ENCODE results near the gene ATF7. TPM values are rescaled to one million over a fixed set of nuclear protein-coding genes. Genes with fewer than 3 reads are reported as not detected.

Gene ATF7
- total and polyA plus RNA-seq, 2 of the 13 experiments (the other 11 are each of a cell fraction or from before 2014, with no cell fraction given): 9.6 to 16.2 TPM

GRCh38 chr12:53604581-53604980 is 21.6 kb downstream of the ATF7 start:
- Histone ChIP-seq H3K4me3 (replicated peaks in 1 of 3; ENCODE audit: insufficient read depth in 1 of 3, low read depth in 2 of 3, low read length in 3 of 3) (no peak overlapping the region), H2AFZ (ENCODE audit: low read length) (no peak overlapping the region), H3K4me2 (ENCODE audit: low read depth, low read length) (no peak overlapping the region), H3K27me3 (ENCODE audit: control insufficient read depth in 1 of 2, insufficient read depth in 2 of 2, low read length in 2 of 2) (no peaks in the 10 kb centered on the region), H3K27ac (ENCODE audit: extremely low read length, insufficient read depth, low read length) (no peak overlapping the region), H3K9me3 (ENCODE audit: low read length) (no peaks in the 10 kb centered on the region), H3K4me1 (ENCODE audit: insufficient read depth, low read length) (peaks cover 6% of the 10 kb centered on the region; the same call in 1 of the 2 replicates), H3K9ac (ENCODE audit: insufficient read depth, low read depth, low read length) (no peak overlapping the region), H4K20me1 (ENCODE audit: insufficient read depth, low read length) (no peaks in the 10 kb centered on the region), H3K79me2 (ENCODE audit: insufficient read depth, low read length) (peaks cover 14% of the 10 kb centered on the region), H3K36me3 (replicated peaks in 1 of 2; ENCODE audit: control insufficient read depth in 1 of 2, insufficient read depth in 2 of 2, low read length in 2 of 2) (peaks cover 0 to 11% of the 10 kb centered on the region in 2 experiments; a peak in 2 of 5 replicates)
- no peak for FAIRE-seq
- BruUV-seq (replicated peaks): no TSS peak
- ATAC-seq: no peak
- CTCF ChIA-PET (ENCODE audit: low intra/inter-chr PET ratio, low total read pairs): no interaction called here
- intact Hi-C loops (cut with micrococcal nuclease; ENCODE audit: unreplicated experiment) (no loop called here), in situ Hi-C loops (cut with HindIII; ENCODE audit: extremely low pct_ligation_motif_present, low pct_unique_long_range_greater_than_20kb) (no loop called here)
- TF ChIP-seq ZNF24 (IDR thresholded peaks at IDR 0.05) (0 out of 2 replicates have a peak, but pooled peaks have one; percentile 30), EHMT2 (IDR thresholded peaks at IDR 0.05; ENCODE audit: borderline replicate concordance, low read depth, low read length) (no peak), SRSF4 (IDR thresholded peaks at IDR 0.05; ENCODE audit: low read depth, low read length, poor library complexity, severe bottlenecking) (no peak), ZNF367 (CRISPR knock-in tag; IDR thresholded peaks at IDR 0.05; ENCODE audit: borderline replicate concordance) (no peak)
- POLR2A ChIA-PET: no interaction called here
- no peak for DNase-seq (ENCODE audit: low spot score)

DNA sequence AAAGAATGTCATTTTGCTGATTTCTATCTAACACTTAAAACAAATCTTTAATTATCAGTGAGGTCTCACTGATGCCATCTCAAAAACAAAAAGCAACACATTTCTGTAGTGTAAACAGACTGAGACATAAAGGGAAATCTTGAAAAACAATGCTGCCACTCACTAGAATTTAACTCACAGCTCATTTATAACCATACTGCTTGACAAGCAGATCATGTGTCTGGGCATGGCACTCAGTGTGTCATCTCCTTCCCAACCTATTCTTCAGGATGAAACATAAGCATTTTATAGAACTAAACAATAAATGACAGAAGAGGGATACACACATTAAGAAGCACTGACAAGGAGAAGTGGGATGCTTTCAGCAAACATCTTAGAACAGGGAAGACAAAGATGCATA is 22.4 kb downstream of the ATF7 start:
- H3K79me2 ChIP-seq (ENCODE audit: insufficient read depth, low read length): peaks cover 14% of the 10 kb centered on the region
- ChIA-PET CTCF (ENCODE audit: low intra/inter-chr PET ratio, low total read pairs) (no interaction called here), POLR2A (no interaction called here)
- no peak overlapping the region for H3K4me2 ChIP-seq (ENCODE audit: low read depth, low read length)
- H4K20me1 ChIP-seq (ENCODE audit: insufficient read depth, low read length): no peaks in the 10 kb centered on the region
- H3K27ac ChIP-seq (ENCODE audit: extremely low read length, insufficient read depth, low read length): no peak overlapping the region
- no peak for FAIRE-seq
- H3K4me3 ChIP-seq (replicated peaks in 1 of 3; ENCODE audit: insufficient read depth in 1 of 3, low read depth in 2 of 3, low read length in 3 of 3): no peak overlapping the region
- no peak for DNase-seq (ENCODE audit: low spot score)
- H3K27me3 ChIP-seq (ENCODE audit: control insufficient read depth in 1 of 2, insufficient read depth in 2 of 2, low read length in 2 of 2): no peaks in the 10 kb centered on the region
- H3K9me3 ChIP-seq (ENCODE audit: low read length): no peaks in the 10 kb centered on the region
- no peak for ATAC-seq
- H3K4me1 ChIP-seq (ENCODE audit: insufficient read depth, low read length): 0 out of 2 replicates have a peak, but pooled peaks cover under 1% of the 10 kb centered on the region
- in situ Hi-C loops (cut with HindIII; ENCODE audit: extremely low pct_ligation_motif_present, low pct_unique_long_range_greater_than_20kb): no loop called here
- no peak overlapping the region for H2AFZ ChIP-seq (ENCODE audit: low read length)
- H3K9ac ChIP-seq (ENCODE audit: insufficient read depth, low read depth, low read length): no peak overlapping the region
- BruUV-seq (replicated peaks): no TSS peak
- intact Hi-C loops (cut with micrococcal nuclease; ENCODE audit: unreplicated experiment): no loop called here
- H3K36me3 ChIP-seq (replicated peaks in 1 of 2; ENCODE audit: control insufficient read depth in 1 of 2, insufficient read depth in 2 of 2, low read length in 2 of 2): peaks cover 0 to 13% of the 10 kb centered on the region in 2 experiments; a peak in 2 of 5 replicates
- no peak for TF ChIP-seq JUND (CRISPR knock-in tag; IDR thresholded peaks at IDR 0.05)
- TF ChIP-seq, protein P1, sequence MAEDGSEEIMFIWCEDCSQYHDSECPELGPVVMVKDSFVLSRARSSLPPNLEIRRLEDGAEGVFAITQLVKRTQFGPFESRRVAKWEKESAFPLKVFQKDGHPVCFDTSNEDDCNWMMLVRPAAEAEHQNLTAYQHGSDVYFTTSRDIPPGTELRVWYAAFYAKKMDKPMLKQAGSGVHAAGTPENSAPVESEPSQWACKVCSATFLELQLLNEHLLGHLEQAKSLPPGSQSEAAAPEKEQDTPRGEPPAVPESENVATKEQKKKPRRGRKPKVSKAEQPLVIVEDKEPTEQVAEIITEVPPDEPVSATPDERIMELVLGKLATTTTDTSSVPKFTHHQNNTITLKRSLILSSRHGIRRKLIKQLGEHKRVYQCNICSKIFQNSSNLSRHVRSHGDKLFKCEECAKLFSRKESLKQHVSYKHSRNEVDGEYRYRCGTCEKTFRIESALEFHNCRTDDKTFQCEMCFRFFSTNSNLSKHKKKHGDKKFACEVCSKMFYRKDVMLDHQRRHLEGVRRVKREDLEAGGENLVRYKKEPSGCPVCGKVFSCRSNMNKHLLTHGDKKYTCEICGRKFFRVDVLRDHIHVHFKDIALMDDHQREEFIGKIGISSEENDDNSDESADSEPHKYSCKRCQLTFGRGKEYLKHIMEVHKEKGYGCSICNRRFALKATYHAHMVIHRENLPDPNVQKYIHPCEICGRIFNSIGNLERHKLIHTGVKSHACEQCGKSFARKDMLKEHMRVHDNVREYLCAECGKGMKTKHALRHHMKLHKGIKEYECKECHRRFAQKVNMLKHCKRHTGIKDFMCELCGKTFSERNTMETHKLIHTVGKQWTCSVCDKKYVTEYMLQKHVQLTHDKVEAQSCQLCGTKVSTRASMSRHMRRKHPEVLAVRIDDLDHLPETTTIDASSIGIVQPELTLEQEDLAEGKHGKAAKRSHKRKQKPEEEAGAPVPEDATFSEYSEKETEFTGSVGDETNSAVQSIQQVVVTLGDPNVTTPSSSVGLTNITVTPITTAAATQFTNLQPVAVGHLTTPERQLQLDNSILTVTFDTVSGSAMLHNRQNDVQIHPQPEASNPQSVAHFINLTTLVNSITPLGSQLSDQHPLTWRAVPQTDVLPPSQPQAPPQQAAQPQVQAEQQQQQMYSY (CRISPR knock-in tag; IDR thresholded peaks at IDR 0.05): no peak
- no peak for TF ChIP-seq ATF7-NPFF (CRISPR knock-in tag; IDR thresholded peaks at IDR 0.05; ENCODE audit: low read depth)
- TF ChIP-seq KLF16 (CRISPR knock-in tag; IDR thresholded peaks at IDR 0.05): no peak
- no peak for TF ChIP-seq MIXL1 (CRISPR knock-in tag; IDR thresholded peaks at IDR 0.05)
- no peak for TF ChIP-seq KDM3A (CRISPR knock-in tag; IDR thresholded peaks at IDR 0.05; ENCODE audit: low read depth)
- no peak for TF ChIP-seq ZNF33A (CRISPR knock-in tag; IDR thresholded peaks at IDR 0.05; ENCODE audit: borderline replicate concordance)
- TF ChIP-seq NR1H2 (CRISPR knock-in tag; IDR thresholded peaks at IDR 0.05; ENCODE audit: borderline replicate concordance, low read depth): no peak
- no peak for TF ChIP-seq ZNF484 (CRISPR knock-in tag; IDR thresholded peaks at IDR 0.05; ENCODE audit: borderline replicate concordance, low read depth)
- TF ChIP-seq FIP1L1 (IDR thresholded peaks at IDR 0.05; ENCODE audit: borderline replicate concordance, insufficient read depth, low read depth, low read length): no peak
- TF ChIP-seq ZNF782 (CRISPR knock-in tag; IDR thresholded peaks at IDR 0.05; ENCODE audit: borderline replicate concordance): no peak
- TF ChIP-seq, protein P2, sequence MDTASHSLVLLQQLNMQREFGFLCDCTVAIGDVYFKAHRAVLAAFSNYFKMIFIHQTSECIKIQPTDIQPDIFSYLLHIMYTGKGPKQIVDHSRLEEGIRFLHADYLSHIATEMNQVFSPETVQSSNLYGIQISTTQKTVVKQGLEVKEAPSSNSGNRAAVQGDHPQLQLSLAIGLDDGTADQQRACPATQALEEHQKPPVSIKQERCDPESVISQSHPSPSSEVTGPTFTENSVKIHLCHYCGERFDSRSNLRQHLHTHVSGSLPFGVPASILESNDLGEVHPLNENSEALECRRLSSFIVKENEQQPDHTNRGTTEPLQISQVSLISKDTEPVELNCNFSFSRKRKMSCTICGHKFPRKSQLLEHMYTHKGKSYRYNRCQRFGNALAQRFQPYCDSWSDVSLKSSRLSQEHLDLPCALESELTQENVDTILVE (CRISPR knock-in tag; IDR thresholded peaks at IDR 0.05): no peak

Measured in HepG2 (cell line).